ENCODE measurements around the gene NTSR2. TPM values are rescaled to one million over a fixed set of nuclear protein-coding genes. Genes with fewer than 3 reads are reported as not detected.

Gene NTSR2, protein sequence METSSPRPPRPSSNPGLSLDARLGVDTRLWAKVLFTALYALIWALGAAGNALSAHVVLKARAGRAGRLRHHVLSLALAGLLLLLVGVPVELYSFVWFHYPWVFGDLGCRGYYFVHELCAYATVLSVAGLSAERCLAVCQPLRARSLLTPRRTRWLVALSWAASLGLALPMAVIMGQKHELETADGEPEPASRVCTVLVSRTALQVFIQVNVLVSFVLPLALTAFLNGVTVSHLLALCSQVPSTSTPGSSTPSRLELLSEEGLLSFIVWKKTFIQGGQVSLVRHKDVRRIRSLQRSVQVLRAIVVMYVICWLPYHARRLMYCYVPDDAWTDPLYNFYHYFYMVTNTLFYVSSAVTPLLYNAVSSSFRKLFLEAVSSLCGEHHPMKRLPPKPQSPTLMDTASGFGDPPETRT
- not detected for total RNA-seq

GRCh38 chr2:11669454-11670291, at the start of gene NTSR2:
Gene NTSR2 (minus strand): TSS chr2:11670195. CDS start chr2:11670129, 66 bp downstream.

Other genes starting within 250 kb of the NTSR2 start
- 13.5 TPM for gene E2F6, start 204.0 kb downstream of the NTSR2 start, total RNA-seq
- gene GREB1, start 136.2 kb downstream of the NTSR2 start, total RNA-seq: 3.8 TPM
- 50.1 TPM for gene LPIN1, start 76.4 kb upstream of the NTSR2 start, total RNA-seq

All from parietal lobe (tissue), 1 donor.